Measurements from ENCODE around the gene ALK. TPM values are rescaled to one million over a fixed set of nuclear protein-coding genes. Genes with fewer than 3 reads are reported as not detected.

ALK gene
- total and polyA plus RNA-seq, 10 of the 15 experiments (the other 5 are each of a cell fraction or from before 2014, with no cell fraction given): 0.11 TPM; not detected in 9

GRCh38 chr2:29770846-29771245 is 150.5 kb downstream of the ALK start:
- no peak overlapping the region for H3K9ac ChIP-seq (ENCODE audit: control insufficient read depth, insufficient read depth, low read length)
- DNase-seq (ENCODE audit: low read depth, low spot score): no peak
- H3K4me2 ChIP-seq (ENCODE audit: control insufficient read depth, insufficient read depth): no peak overlapping the region
- no peaks in the 10 kb centered on the region for H3K79me2 ChIP-seq (ENCODE audit: control insufficient read depth, insufficient read depth, low read length)
- no peaks in the 10 kb centered on the region for H3K27me3 ChIP-seq (replicated peaks in 1 of 2; ENCODE audit: control insufficient read depth in 2 of 2, insufficient read depth in 2 of 2, low read length in 1 of 2)
- WGBS (ENCODE audit: insufficient coverage, insufficient replicate concordance, low lambda C conversion rate, missing lambda C conversion rate): 19% methylated on average over 3 of the region's 3 CpGs
- intact Hi-C loops (cut with micrococcal nuclease; ENCODE audit: unreplicated experiment) (no loop called here), in situ Hi-C loops (cut with MboI) (no loop called here)
- no peaks in the 10 kb centered on the region for H4K20me1 ChIP-seq (ENCODE audit: control insufficient read depth, insufficient read depth)
- BruUV-seq (replicated peaks): no TSS peak
- FAIRE-seq: no peak
- no peaks in the 10 kb centered on the region for H3K4me1 ChIP-seq (ENCODE audit: control insufficient read depth, insufficient read depth, low read length)
- no peak overlapping the region for H3K4me3 ChIP-seq
- no peak for ATAC-seq
- H3K27ac ChIP-seq (ENCODE audit: control insufficient read depth, insufficient read depth): no peak overlapping the region
- no peak overlapping the region for H2AFZ ChIP-seq (ENCODE audit: control insufficient read depth, low read depth, low read length)
- H3K9me3 ChIP-seq (replicated peaks; ENCODE audit: control insufficient read depth, insufficient read depth, low read length): no peaks in the 10 kb centered on the region
- ChIA-PET CTCF (no interaction called here), RAD21 (ENCODE audit: unreplicated experiment) (no interaction called here), POLR2A (no interaction called here), SMC1A (ENCODE audit: uncharacterized antibody, unreplicated experiment) (no interaction called here)
- TF ChIP-seq NR2C2 (IDR thresholded peaks at IDR 0.05; ENCODE audit: borderline replicate concordance, control insufficient read depth, insufficient read length, low read depth) (no peak), RELA (IDR thresholded peaks at IDR 0.05; ENCODE audit: borderline replicate concordance, partially characterized antibody) (no peak), CBFB (IDR thresholded peaks at IDR 0.05; ENCODE audit: low read depth) (no peak), KLF5 (IDR thresholded peaks at IDR 0.05; ENCODE audit: partially characterized antibody) (no peak), NR2F1 (conservative IDR thresholded peaks at IDR 0.05) (no peak), WRNIP1 (IDR thresholded peaks at IDR 0.05; ENCODE audit: borderline replicate concordance, low read depth, low read length) (no peak), ESRRA (IDR thresholded peaks at IDR 0.05; ENCODE audit: low read length) (no peak), CREM (IDR thresholded peaks at IDR 0.05; ENCODE audit: low read depth) (no peak), HCFC1 (IDR thresholded peaks at IDR 0.05; ENCODE audit: low read length) (no peak), TAF1 (IDR thresholded peaks at IDR 0.05; ENCODE audit: borderline replicate concordance, low read depth, low read length) (no peak), SUPT20H (IDR thresholded peaks at IDR 0.05; ENCODE audit: borderline replicate concordance, control insufficient read depth, low read depth, low read length) (no peak)
- TF ChIP-seq, protein P1, sequence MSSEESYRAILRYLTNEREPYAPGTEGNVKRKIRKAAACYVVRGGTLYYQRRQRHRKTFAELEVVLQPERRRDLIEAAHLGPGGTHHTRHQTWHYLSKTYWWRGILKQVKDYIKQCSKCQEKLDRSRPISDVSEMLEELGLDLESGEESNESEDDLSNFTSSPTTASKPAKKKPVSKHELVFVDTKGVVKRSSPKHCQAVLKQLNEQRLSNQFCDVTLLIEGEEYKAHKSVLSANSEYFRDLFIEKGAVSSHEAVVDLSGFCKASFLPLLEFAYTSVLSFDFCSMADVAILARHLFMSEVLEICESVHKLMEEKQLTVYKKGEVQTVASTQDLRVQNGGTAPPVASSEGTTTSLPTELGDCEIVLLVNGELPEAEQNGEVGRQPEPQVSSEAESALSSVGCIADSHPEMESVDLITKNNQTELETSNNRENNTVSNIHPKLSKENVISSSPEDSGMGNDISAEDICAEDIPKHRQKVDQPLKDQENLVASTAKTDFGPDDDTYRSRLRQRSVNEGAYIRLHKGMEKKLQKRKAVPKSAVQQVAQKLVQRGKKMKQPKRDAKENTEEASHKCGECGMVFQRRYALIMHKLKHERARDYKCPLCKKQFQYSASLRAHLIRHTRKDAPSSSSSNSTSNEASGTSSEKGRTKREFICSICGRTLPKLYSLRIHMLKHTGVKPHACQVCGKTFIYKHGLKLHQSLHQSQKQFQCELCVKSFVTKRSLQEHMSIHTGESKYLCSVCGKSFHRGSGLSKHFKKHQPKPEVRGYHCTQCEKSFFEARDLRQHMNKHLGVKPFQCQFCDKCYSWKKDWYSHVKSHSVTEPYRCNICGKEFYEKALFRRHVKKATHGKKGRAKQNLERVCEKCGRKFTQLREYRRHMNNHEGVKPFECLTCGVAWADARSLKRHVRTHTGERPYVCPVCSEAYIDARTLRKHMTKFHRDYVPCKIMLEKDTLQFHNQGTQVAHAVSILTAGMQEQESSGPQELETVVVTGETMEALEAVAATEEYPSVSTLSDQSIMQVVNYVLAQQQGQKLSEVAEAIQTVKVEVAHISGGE (CRISPR knock-in tag; IDR thresholded peaks at IDR 0.05): no peak
- TF ChIP-seq, protein P2, sequence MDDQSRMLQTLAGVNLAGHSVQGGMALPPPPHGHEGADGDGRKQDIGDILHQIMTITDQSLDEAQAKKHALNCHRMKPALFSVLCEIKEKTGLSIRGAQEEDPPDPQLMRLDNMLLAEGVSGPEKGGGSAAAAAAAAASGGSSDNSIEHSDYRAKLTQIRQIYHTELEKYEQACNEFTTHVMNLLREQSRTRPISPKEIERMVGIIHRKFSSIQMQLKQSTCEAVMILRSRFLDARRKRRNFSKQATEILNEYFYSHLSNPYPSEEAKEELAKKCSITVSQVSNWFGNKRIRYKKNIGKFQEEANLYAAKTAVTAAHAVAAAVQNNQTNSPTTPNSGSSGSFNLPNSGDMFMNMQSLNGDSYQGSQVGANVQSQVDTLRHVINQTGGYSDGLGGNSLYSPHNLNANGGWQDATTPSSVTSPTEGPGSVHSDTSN (IDR thresholded peaks at IDR 0.05; ENCODE audit: insufficient replicate concordance, low read depth, low read length): no peak
- no peaks in the 10 kb centered on the region for H3K36me3 ChIP-seq (ENCODE audit: control insufficient read depth in 2 of 2, insufficient read depth in 2 of 2, low read length in 1 of 2)

Data from GM12878 (cell line).